ENCODE measurements around the gene FCGR3A. TPM values are rescaled to one million over a fixed set of nuclear protein-coding genes. Genes with fewer than 3 reads are reported as not detected.

Gene FCGR3A
- total RNA-seq, 2 experiments from 2014 or later: not detected

DNA sequence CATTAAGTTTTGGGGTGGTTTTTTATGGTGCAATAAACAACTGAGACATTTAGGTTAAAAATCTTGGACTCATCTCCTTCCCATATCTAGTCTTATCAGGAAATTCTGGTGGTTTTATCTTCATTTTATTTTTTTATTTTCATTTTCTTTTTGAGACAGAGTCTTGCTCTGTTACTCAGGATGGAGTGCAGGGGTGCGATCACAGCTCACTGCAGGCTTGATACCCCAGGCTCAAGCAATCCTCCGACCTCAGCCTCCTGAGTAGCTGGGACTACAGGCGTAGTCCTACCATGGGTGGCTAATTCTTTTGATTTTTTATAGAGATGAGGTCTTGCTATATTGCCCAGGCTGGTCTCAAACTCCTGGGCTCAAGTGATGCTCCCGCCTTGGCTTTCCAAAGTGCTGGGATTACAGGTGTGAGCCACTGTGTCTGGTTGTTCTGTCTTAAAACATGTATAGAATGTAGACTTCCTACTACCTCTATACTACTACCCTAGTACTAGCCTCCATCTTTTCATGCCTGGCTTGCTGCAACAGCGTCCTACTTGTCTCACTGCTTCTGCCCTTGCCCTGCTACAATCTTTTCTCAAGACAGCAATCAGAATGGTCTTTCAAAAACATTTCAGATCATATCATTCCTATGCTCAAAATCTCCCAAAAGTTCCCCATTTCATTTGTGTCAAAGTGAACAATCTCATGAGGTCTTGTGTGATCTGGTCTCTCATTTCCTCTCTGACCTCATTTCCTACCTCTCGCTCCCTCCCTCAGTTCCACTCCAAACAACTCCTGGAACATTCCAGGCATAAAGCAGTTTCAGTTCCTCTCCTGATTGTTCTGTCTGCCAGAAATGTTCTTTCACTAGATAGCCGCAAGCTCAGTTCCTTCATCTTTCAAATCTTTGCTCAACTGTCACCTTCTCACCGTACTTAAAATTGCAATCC is 50.2 kb downstream of the FCGR3A start:
- Histone ChIP-seq H3K27ac (ENCODE audit: low read depth, low read length, poor library complexity, severe bottlenecking) (no peak overlapping the region), H3K79me2 (ENCODE audit: insufficient read depth, low read depth, low read length) (no peaks in the 10 kb centered on the region), H3K4me3 (ENCODE audit: low read depth, low read length, poor library complexity, severe bottlenecking) (no peak overlapping the region), H2AFZ (ENCODE audit: low read length) (no peak overlapping the region), H3K9me3 (ENCODE audit: low read length) (no peaks in the 10 kb centered on the region), H4K20me1 (ENCODE audit: insufficient read depth, low read length) (no peaks in the 10 kb centered on the region), H3K36me3 (ENCODE audit: insufficient read depth, low read length) (no peaks in the 10 kb centered on the region), H3K4me2 (ENCODE audit: low read length) (no peak overlapping the region), H3K4me1 (ENCODE audit: insufficient read depth, low read length, poor library complexity, severe bottlenecking) (no peaks in the 10 kb centered on the region), H3K9me2 (ENCODE audit: insufficient read depth, low read length) (no peaks in the 10 kb centered on the region)
- BruUV-seq (replicated peaks): no TSS peak
- no peak for DNase-seq (ENCODE audit: low spot score)
- ChIA-PET CTCF (ENCODE audit: unreplicated experiment) (no interaction called here), POLR2A (no interaction called here)
- TF ChIP-seq, protein P1, sequence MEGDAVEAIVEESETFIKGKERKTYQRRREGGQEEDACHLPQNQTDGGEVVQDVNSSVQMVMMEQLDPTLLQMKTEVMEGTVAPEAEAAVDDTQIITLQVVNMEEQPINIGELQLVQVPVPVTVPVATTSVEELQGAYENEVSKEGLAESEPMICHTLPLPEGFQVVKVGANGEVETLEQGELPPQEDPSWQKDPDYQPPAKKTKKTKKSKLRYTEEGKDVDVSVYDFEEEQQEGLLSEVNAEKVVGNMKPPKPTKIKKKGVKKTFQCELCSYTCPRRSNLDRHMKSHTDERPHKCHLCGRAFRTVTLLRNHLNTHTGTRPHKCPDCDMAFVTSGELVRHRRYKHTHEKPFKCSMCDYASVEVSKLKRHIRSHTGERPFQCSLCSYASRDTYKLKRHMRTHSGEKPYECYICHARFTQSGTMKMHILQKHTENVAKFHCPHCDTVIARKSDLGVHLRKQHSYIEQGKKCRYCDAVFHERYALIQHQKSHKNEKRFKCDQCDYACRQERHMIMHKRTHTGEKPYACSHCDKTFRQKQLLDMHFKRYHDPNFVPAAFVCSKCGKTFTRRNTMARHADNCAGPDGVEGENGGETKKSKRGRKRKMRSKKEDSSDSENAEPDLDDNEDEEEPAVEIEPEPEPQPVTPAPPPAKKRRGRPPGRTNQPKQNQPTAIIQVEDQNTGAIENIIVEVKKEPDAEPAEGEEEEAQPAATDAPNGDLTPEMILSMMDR (conservative IDR thresholded peaks at IDR 0.05; ENCODE audit: low read length): no peak
- TF ChIP-seq EZH2phosphoT487 (IDR thresholded peaks at IDR 0.05; ENCODE audit: borderline replicate concordance, low read depth, low read length): no peak
- intact Hi-C loops (cut with micrococcal nuclease; ENCODE audit: unreplicated experiment): no loop called here

DNA sequence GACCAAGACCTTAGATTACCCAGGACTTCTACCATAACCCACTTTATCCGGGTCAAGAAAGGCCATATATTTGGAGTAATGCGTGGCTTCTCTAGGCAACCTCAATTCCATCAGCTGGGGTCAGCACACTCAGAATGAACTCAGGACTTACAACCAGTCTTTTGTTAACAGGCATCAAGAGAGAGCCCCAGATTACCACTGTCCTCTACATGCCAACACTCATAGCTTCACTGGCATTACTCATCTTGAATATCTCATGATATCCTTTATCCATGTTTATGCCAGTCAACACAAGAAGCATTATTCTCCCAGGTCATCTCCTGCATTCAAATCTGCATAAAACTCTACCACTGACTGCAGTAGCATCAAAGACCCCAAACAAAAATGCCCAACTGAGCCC is 51.0 kb downstream of the FCGR3A start:
- TF ChIP-seq, protein P1 (conservative IDR thresholded peaks at IDR 0.05; ENCODE audit: low read length): no peak
- TF ChIP-seq EZH2phosphoT487 (IDR thresholded peaks at IDR 0.05; ENCODE audit: borderline replicate concordance, low read depth, low read length): no peak
- Histone ChIP-seq H3K4me2 (ENCODE audit: low read length) (no peak overlapping the region), H3K9me2 (ENCODE audit: insufficient read depth, low read length) (no peaks in the 10 kb centered on the region), H3K27ac (ENCODE audit: low read depth, low read length, poor library complexity, severe bottlenecking) (no peak overlapping the region), H3K36me3 (ENCODE audit: insufficient read depth, low read length) (no peaks in the 10 kb centered on the region), H2AFZ (ENCODE audit: low read length) (no peak overlapping the region), H3K9me3 (ENCODE audit: low read length) (no peaks in the 10 kb centered on the region), H3K4me1 (ENCODE audit: insufficient read depth, low read length, poor library complexity, severe bottlenecking) (no peaks in the 10 kb centered on the region), H3K79me2 (ENCODE audit: insufficient read depth, low read depth, low read length) (no peaks in the 10 kb centered on the region), H3K4me3 (ENCODE audit: low read depth, low read length, poor library complexity, severe bottlenecking) (no peak overlapping the region), H4K20me1 (ENCODE audit: insufficient read depth, low read length) (no peaks in the 10 kb centered on the region)
- no peak for DNase-seq (ENCODE audit: low spot score)
- CTCF ChIA-PET (ENCODE audit: unreplicated experiment): no interaction called here
- intact Hi-C loops (cut with micrococcal nuclease; ENCODE audit: unreplicated experiment): no loop called here
- POLR2A ChIA-PET: no interaction called here
- BruUV-seq (replicated peaks): no TSS peak

DNA sequence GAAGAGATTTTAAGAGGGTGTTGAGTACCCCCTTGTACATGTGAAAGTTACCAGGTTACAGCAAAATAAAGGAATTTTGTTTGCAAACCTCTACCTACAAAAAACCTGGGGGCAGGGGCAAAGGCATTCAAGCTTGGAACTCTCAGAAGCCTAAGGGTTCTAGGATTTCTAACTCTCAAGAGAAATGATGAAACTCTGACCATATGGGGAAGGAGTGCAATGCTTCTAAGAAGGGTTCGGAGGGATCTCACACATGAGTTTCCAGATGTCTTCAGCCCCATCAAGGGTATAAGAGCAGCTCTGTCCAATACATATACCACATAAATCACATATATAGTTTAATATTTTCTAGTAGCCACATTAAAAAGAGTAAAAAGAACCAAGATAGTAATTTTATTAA is 51.7 kb downstream of the FCGR3A start:
- Histone ChIP-seq H4K20me1 (ENCODE audit: insufficient read depth, low read length) (no peaks in the 10 kb centered on the region), H3K9me3 (ENCODE audit: low read length) (no peaks in the 10 kb centered on the region), H3K79me2 (ENCODE audit: insufficient read depth, low read depth, low read length) (no peaks in the 10 kb centered on the region), H3K9me2 (ENCODE audit: insufficient read depth, low read length) (no peaks in the 10 kb centered on the region), H3K4me3 (ENCODE audit: low read depth, low read length, poor library complexity, severe bottlenecking) (no peak overlapping the region), H3K36me3 (ENCODE audit: insufficient read depth, low read length) (no peaks in the 10 kb centered on the region), H2AFZ (ENCODE audit: low read length) (no peak overlapping the region), H3K27ac (ENCODE audit: low read depth, low read length, poor library complexity, severe bottlenecking) (no peak overlapping the region), H3K4me2 (ENCODE audit: low read length) (no peak overlapping the region), H3K4me1 (ENCODE audit: insufficient read depth, low read length, poor library complexity, severe bottlenecking) (no peaks in the 10 kb centered on the region)
- ChIA-PET CTCF (ENCODE audit: unreplicated experiment) (no interaction called here), POLR2A (interaction anchor here (0.7 kb wide), 1 partner anchor 106 kb away, joined by 3 read pairs; no protein-coding TSS in a partner anchor)
- no peak for DNase-seq (ENCODE audit: low spot score)
- BruUV-seq (replicated peaks): no TSS peak
- TF ChIP-seq EZH2phosphoT487 (IDR thresholded peaks at IDR 0.05; ENCODE audit: borderline replicate concordance, low read depth, low read length): no peak
- TF ChIP-seq, protein P1 (conservative IDR thresholded peaks at IDR 0.05; ENCODE audit: low read length): no peak
- intact Hi-C loops (cut with micrococcal nuclease; ENCODE audit: unreplicated experiment): no loop called here

All from OCI-LY7 (cell line).